K562 (cell line): ENCODE data around the gene DISC1. TPM values are rescaled to one million over a fixed set of nuclear protein-coding genes. Genes with fewer than 3 reads are reported as not detected.

Experiments used
- ATAC-seq: fragments of 200-7000 bp; cut with Tn5 transposase; 3 replicates; pipeline ENCODE4 v1.9.1; 2020; ENCODE audit warnings: moderate library complexity
- BruUV-seq: library from RNA; stranded (reverse); fragments of 400-500 nt; replicated peaks from 2 replicates; lab custom pipeline; 2021; lab: Mats Ljungman, UMichigan
- CTCF ChIA-PET: fragments of 300-600 bp; formaldehyde crosslinking; extraction: SDS; loops from one replicate; lab custom pipeline; 2021; ENCODE audit warnings: low intra/inter-chr PET ratio; lab: Yijun Ruan, JAX
- POLR2A ChIA-PET: fragments of 300-600, 350-650 bp; sonication (Branson Sonifier 250); formaldehyde crosslinking; extraction: SDS; loops from one replicate; lab custom pipeline; 2021; ENCODE audit warnings: antibody characterized with exemption, inconsistent platforms; lab: Yijun Ruan, JAX
- DNase-seq, 4 experiments: peaks; one replicate each; pipeline versions ENCODE4 v3.0.0 to v3.0.0-alpha.2; 2011 to 2018; ENCODE audit warnings: low spot score in 3 of 4, mixed read lengths in 3 of 4; ENCODE audit errors: extremely low read depth in 1 of 4
- FAIRE-seq: peaks from 2 replicates; lab custom pipeline; 2011; peaks lifted over from hg19 to GRCh38; lab: Jason Lieb, UNC
- H2AFZ ChIP-seq: 2 replicates; pipeline ENCODE4 v1.6.0; 2011; ENCODE audit warnings: low read depth, low read length, control low read depth, inconsistent platforms
- H3K27ac ChIP-seq: fragments of 200-600 bp; 3 replicates; pipeline ENCODE4 v1.8.0; 2011; ENCODE audit warnings: low read depth, mild to moderate bottlenecking, control low read depth, inconsistent platforms, low read length, moderate library complexity, mixed read lengths; ENCODE audit errors: extremely low read depth
- H3K27me3 ChIP-seq, 2 experiments: fragments of 300-600 bp in 1 of 2; 2 replicates in 1 of 2; 3 replicates in 1 of 2; pipeline versions ENCODE4 v1.6.0 to v1.8.0; 2011; ENCODE audit warnings: inconsistent platforms in 2 of 2, low read length in 2 of 2, mild to moderate bottlenecking in 1 of 2, mixed read lengths in 1 of 2, moderate library complexity in 1 of 2; ENCODE audit not compliant: control insufficient read depth in 2 of 2, insufficient read depth in 2 of 2
- H3K36me3 ChIP-seq: fragments of 300-600 bp; 3 replicates; pipeline ENCODE4 v1.8.0; 2011; ENCODE audit warnings: mild to moderate bottlenecking, low read length, inconsistent platforms; ENCODE audit not compliant: control insufficient read depth, insufficient read depth
- H3K4me1 ChIP-seq, 2 experiments: fragments of 200-600 bp in 1 of 2; replicated peaks in 1 of 2; 2 replicates in 1 of 2; 3 replicates in 1 of 2; pipeline versions ENCODE4 v1.5.1 to v1.8.0; 2011; ENCODE audit warnings: inconsistent platforms in 2 of 2, low read length in 2 of 2, mild to moderate bottlenecking in 1 of 2, mixed read lengths in 1 of 2, moderate library complexity in 1 of 2; ENCODE audit not compliant: control insufficient read depth in 2 of 2, insufficient read depth in 2 of 2
- H3K4me2 ChIP-seq: 2 replicates; pipeline ENCODE4 v1.6.1; 2011; ENCODE audit warnings: low read length, control low read depth, inconsistent platforms, mixed read lengths; ENCODE audit not compliant: insufficient read depth
- H3K4me3 ChIP-seq: fragments of 200-600 bp; sonication (generic), shearing (Covaris generic); 2 replicates; pipeline ENCODE4 v1.5.1; 2016; ENCODE audit warnings: control low read depth, inconsistent platforms
- H3K79me2 ChIP-seq: fragments of 200-600 bp; 3 replicates; pipeline ENCODE4 v1.8.0; 2011; ENCODE audit warnings: low read length, inconsistent platforms; ENCODE audit not compliant: control insufficient read depth, insufficient read depth
- H3K9ac ChIP-seq, 2 experiments: 2 replicates each; pipeline versions ENCODE4 v1.6.0 to v1.6.1; 2011; ENCODE audit warnings: low read depth in 2 of 2, low read length in 2 of 2, control low read depth in 1 of 2, inconsistent platforms in 1 of 2, mild to moderate bottlenecking in 1 of 2, mixed read lengths in 1 of 2; ENCODE audit not compliant: insufficient read depth in 1 of 2
- H3K9me1 ChIP-seq: one replicate; pipeline ENCODE4 v1.6.0; 2011; ENCODE audit warnings: inconsistent platforms, mild to moderate bottlenecking, low read length, moderate library complexity; ENCODE audit not compliant: control insufficient read depth, insufficient read depth
- H3K9me3 ChIP-seq: replicated peaks from 2 replicates; pipeline ENCODE4 v1.5.1; 2011; ENCODE audit warnings: low read depth, low read length, inconsistent platforms; ENCODE audit not compliant: control insufficient read depth, insufficient read depth
- H4K20me1 ChIP-seq: replicated peaks from 2 replicates; pipeline ENCODE4 v1.6.1; 2011; ENCODE audit warnings: low read length, inconsistent platforms, mixed read lengths; ENCODE audit not compliant: control insufficient read depth, insufficient read depth
- ARHGAP35 ChIP-seq: fragments of 450-650 bp; IDR thresholded peaks from 2 replicates; pipeline ENCODE4 v1.6.1; 2018; ENCODE audit not compliant: partially characterized antibody
- ATF4 ChIP-seq: fragments of 450-650 bp; formaldehyde crosslinking; IDR thresholded peaks from 2 replicates; pipeline ENCODE4 v1.4.0; 2022; ENCODE audit warnings: mild to moderate bottlenecking, moderate library complexity
- HEY1 ChIP-seq: fragments of 250-450 bp; sonication (Bioruptor Pico); IDR thresholded peaks from 2 replicates; pipeline ENCODE4 v1.5.0; 2020; ENCODE audit warnings: mild to moderate bottlenecking, moderate library complexity, borderline replicate concordance
- KLF13 ChIP-seq: fragments of 450-650 bp; IDR thresholded peaks from 2 replicates; pipeline ENCODE4 v1.6.1; 2016; ENCODE audit warnings: missing genetic modification characterization, low read depth, mild to moderate bottlenecking, missing compliant biosample characterization, moderate library complexity, borderline replicate concordance
- MAFG ChIP-seq: fragments of 450-650 bp; conservative IDR thresholded peaks from 2 replicates; pipeline ENCODE4 v1.6.1; 2016; ENCODE audit warnings: missing genetic modification characterization, missing compliant biosample characterization
- SUPT5H ChIP-seq: fragments of 450-650 bp; IDR thresholded peaks from 2 replicates; pipeline ENCODE4 v1.6.1; 2016
- TRIM24 ChIP-seq, 2 experiments: fragments of 450-650 bp; IDR thresholded peaks; 2 replicates each; pipeline ENCODE4 v1.6.1; 2016
- ZNF184 ChIP-seq: sonication (generic); formaldehyde crosslinking; IDR thresholded peaks from 2 replicates; pipeline ENCODE4 v1.5.0; 2020; ENCODE audit warnings: missing genetic modification reagents
- ZNF3 ChIP-seq: fragments of 250-450 bp; sonication (Bioruptor Pico); IDR thresholded peaks from 2 replicates; pipeline ENCODE4 v1.5.0; 2021; ENCODE audit warnings: mild to moderate bottlenecking, moderate library complexity
- ZNF41 ChIP-seq: fragments of 250-450 bp; sonication (Bioruptor Pico); conservative IDR thresholded peaks from 2 replicates; pipeline ENCODE4 v1.4.0; 2020; ENCODE audit warnings: mild to moderate bottlenecking
- WGBS: fragments of 100-300 bp; shearing (Covaris generic); methylation state at CpG from one replicate; pipeline ENCODE4 v1.1.6; 2016; ENCODE audit warnings: low coverage, mixed read lengths; ENCODE audit not compliant: insufficient coverage; ENCODE audit errors: missing lambda C conversion rate; 5-methylcytosine and 5-hydroxymethylcytosine counted together
- in situ Hi-C: fragments of 300-500 bp; cut with MboI; formaldehyde crosslinking; loops from 4 replicates; pipeline ENCODE4 v1.15.0; 2018; ENCODE audit warnings: inconsistent platforms, mixed read lengths
- intact Hi-C: fragments of 100-400 bp; cut with micrococcal nuclease; formaldehyde crosslinking; loops from 2 replicates; pipeline ENCODE4 v1.14.2; 2022
- polyA plus RNA-seq, 8 experiments: library from polyadenylated mRNA; depleted of rRNA in 4 of 8; stranded (reverse) in 5 of 8; unstranded in 3 of 8; fragments of >200 nt; fragmentation: Nextera tagmentation in 2 of 8; fragmentation: Illumina TruSeq in 1 of 8; extraction: Ambion mirVana in 2 of 8; extraction: Trizol in 1 of 8; gene quantifications; 2 replicates each; pipeline versions ENCODE4 v1.2.1 to v1.2.3, GENCODE V29; 2011 to 2014; ENCODE audit warnings: inconsistent platforms in 1 of 8, missing spikeins in 1 of 8
- total RNA-seq, 7 experiments: library from RNA; depleted of rRNA in 6 of 7; stranded (reverse); fragments of >200 nt in 6 of 7; fragmentation: Illumina TruSeq in 2 of 7; extraction: Trizol in 2 of 7; gene quantifications; 2 replicates each; pipeline versions ENCODE4 v1.2.1 to v1.2.3, GENCODE V29; 2011 to 2021; ENCODE audit warnings: low replicate concordance in 1 of 7
- TF ChIP-seq, protein P1 (sequence below): fragments of 450-650 bp; IDR thresholded peaks from 2 replicates; pipeline ENCODE4 v1.6.1; 2016; ENCODE audit warnings: missing biosample characterization, missing genetic modification characterization
- TF ChIP-seq, protein P2 (sequence below), 2 experiments: fragments of 450-650 bp; IDR thresholded peaks; 2 replicates each; pipeline ENCODE4 v1.6.1; 2016
- TF ChIP-seq, protein P3 (sequence below): fragments of 450-650 bp; formaldehyde crosslinking; IDR thresholded peaks from 2 replicates; pipeline ENCODE4 v1.4.0; 2020; ENCODE audit warnings: mild to moderate bottlenecking, moderate library complexity

DISC1 gene
- total and polyA plus RNA-seq, 9 of the 15 experiments (the other 6 are each of a cell fraction or from before 2014, with no cell fraction given) = 0.01 to 0.11 (median 0.08) TPM; not detected in 1

DNA sequence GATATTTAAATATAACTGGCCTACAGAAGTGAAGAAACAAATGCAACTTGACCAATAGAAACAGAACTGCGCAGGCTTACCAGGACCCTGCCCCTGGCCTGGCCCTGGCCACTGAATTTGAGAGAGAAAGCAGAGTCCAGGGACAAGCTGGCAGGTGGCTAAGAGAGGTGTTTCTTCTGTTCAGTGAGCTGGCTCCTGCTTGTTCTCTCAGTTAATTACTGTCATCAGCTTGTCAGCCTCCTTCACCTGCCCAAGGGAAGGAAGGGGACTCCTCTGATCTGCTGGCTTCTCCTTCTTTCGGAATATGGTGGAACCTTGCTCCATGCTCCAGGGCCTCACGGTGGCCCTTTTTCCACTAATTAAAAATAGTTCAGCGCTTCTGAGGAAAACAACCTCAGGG is 388.4 kb downstream of the DISC1 start:
- BruUV-seq = no TSS peak
- no peak for TF ChIP-seq KLF13 (tag)
- TF ChIP-seq SUPT5H = no peak
- no peak for TF ChIP-seq MAFG (tag)
- no peak for TF ChIP-seq ATF4
- ATAC-seq = no peak
- Histone ChIP-seq H4K20me1 (no peaks in the 10 kb centered on the region), H3K9ac (no peak overlapping the region), H3K4me1 (no peaks in the 10 kb centered on the region), H3K4me2 (no peak overlapping the region), H3K9me3 (no peaks in the 10 kb centered on the region), H3K79me2 (no peaks in the 10 kb centered on the region), H3K36me3 (no peaks in the 10 kb centered on the region), H2AFZ (no peak overlapping the region), H3K4me3 (no peak overlapping the region), H3K27ac (no peak overlapping the region), H3K27me3 (no peaks in the 10 kb centered on the region), H3K9me1 (no peaks in the 10 kb centered on the region)
- POLR2A ChIA-PET = no interaction called here
- in situ Hi-C loops (no loop called here), intact Hi-C loops (no loop called here)
- WGBS = 3% methylated on average over 4 of the region's 4 CpGs
- CTCF ChIA-PET = no interaction called here
- DNase-seq = no peak
- FAIRE-seq = no peak

DNA sequence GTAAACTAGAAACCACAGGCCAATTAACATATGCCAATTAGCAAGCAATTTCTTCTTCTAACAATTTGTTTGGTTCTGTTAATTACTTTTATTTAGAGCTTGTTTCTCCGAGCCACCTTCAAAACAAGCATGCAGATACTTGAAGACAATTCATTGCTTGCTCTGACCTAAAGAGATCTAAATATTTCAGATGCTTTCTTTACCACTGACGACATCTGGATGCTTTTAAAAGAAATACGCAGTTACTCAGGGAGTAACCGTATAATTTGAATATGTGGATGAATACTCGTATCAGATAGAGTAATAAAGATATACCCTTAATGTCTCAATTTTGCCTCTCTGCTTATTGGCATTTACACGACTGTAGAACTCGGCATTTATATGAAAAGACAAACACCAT is 390.0 kb downstream of the DISC1 start:
- no peak overlapping the region for H3K27ac ChIP-seq
- H3K36me3 ChIP-seq = no peaks in the 10 kb centered on the region
- no peak overlapping the region for H3K4me2 ChIP-seq
- POLR2A ChIA-PET = interaction anchor here (0.6 kb wide), 1 partner anchor 1138 kb away, joined by 3 read pairs; no protein-coding TSS in a partner anchor
- no peaks in the 10 kb centered on the region for H3K9me1 ChIP-seq
- ATAC-seq (no peak), FAIRE-seq (no peak), DNase-seq (no peak)
- no peaks in the 10 kb centered on the region for H4K20me1 ChIP-seq
- in situ Hi-C loops = no loop called here
- H3K79me2 ChIP-seq = no peaks in the 10 kb centered on the region
- no peak overlapping the region for H2AFZ ChIP-seq
- H3K9ac ChIP-seq = no peak overlapping the region
- WGBS = 1% methylated on average over 7 of the region's 7 CpGs
- CTCF ChIA-PET = no interaction called here
- intact Hi-C loops = no loop called here
- H3K27me3 ChIP-seq = no peaks in the 10 kb centered on the region
- BruUV-seq = no TSS peak
- H3K4me3 ChIP-seq = no peak overlapping the region
- no peaks in the 10 kb centered on the region for H3K9me3 ChIP-seq
- H3K4me1 ChIP-seq = no peaks in the 10 kb centered on the region
- TF ChIP-seq ZNF3 (CRISPR knock-in tag) = no peak
- TF ChIP-seq ARHGAP35 = no peak
- no peak for TF ChIP-seq ZNF184 (CRISPR knock-in tag)
- no peak for TF ChIP-seq TRIM24 (IDR thresholded peaks at IDR 0.05)
- TF ChIP-seq, protein P1, sequence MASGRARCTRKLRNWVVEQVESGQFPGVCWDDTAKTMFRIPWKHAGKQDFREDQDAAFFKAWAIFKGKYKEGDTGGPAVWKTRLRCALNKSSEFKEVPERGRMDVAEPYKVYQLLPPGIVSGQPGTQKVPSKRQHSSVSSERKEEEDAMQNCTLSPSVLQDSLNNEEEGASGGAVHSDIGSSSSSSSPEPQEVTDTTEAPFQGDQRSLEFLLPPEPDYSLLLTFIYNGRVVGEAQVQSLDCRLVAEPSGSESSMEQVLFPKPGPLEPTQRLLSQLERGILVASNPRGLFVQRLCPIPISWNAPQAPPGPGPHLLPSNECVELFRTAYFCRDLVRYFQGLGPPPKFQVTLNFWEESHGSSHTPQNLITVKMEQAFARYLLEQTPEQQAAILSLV (tag) = no peak
- no peak for TF ChIP-seq HEY1 (CRISPR knock-in tag)
- TF ChIP-seq, protein P2, sequence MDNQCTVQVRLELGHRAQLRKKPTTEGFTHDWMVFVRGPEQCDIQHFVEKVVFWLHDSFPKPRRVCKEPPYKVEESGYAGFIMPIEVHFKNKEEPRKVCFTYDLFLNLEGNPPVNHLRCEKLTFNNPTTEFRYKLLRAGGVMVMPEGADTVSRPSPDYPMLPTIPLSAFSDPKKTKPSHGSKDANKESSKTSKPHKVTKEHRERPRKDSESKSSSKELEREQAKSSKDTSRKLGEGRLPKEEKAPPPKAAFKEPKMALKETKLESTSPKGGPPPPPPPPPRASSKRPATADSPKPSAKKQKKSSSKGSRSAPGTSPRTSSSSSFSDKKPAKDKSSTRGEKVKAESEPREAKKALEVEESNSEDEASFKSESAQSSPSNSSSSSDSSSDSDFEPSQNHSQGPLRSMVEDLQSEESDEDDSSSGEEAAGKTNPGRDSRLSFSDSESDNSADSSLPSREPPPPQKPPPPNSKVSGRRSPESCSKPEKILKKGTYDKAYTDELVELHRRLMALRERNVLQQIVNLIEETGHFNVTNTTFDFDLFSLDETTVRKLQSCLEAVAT (IDR thresholded peaks at IDR 0.05) = no peak
- TF ChIP-seq, protein P3, sequence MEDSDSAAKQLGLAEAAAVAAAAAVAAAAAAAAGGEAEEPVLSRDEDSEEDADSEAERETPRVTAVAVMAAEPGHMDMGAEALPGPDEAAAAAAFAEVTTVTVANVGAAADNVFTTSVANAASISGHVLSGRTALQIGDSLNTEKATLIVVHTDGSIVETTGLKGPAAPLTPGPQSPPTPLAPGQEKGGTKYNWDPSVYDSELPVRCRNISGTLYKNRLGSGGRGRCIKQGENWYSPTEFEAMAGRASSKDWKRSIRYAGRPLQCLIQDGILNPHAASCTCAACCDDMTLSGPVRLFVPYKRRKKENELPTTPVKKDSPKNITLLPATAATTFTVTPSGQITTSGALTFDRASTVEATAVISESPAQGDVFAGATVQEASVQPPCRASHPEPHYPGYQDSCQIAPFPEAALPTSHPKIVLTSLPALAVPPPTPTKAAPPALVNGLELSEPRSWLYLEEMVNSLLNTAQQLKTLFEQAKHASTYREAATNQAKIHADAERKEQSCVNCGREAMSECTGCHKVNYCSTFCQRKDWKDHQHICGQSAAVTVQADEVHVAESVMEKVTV (CRISPR knock-in tag) = no peak
- no peak for TF ChIP-seq ZNF41 (CRISPR knock-in tag)
